Astrocyte (in vitro differentiated cells and primary cell): ENCODE data around the gene IL17B.

Source experiments
- EZH2 ChIP-seq: IDR thresholded peaks from 2 replicates; pipeline ENCODE4 v1.6.1; 2012; ENCODE audit warnings: mild to moderate bottlenecking, low read length, inconsistent platforms; ENCODE audit not compliant: insufficient read depth
- TF ChIP-seq, protein P1 (sequence below): IDR thresholded peaks from 2 replicates; pipeline ENCODE4 v1.5.1; 2011; ENCODE audit warnings: low read depth, mild to moderate bottlenecking, inconsistent platforms, low read length, moderate library complexity; ENCODE audit not compliant: insufficient read depth

DNA sequence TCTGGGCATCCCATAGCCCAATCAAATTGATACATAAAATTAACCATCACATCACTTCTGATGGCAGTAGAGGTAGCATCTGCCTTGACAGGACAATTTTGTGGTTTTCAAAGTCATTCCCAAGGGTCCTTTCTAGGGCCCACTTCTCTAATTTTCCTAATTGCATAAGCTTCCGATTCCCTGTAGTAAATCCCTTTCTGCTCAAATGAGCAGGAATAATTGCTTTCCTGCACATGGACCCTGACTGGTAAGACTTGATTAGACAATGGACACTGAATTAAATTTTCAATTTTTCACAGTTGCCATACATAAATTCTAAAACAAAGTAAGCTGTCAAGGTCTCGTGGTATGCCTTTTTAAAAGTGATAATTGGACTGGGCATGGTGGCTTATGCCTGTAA, 22.0 kb upstream of the IL17B start:
- no peak for TF ChIP-seq EZH2
- TF ChIP-seq, protein P1, sequence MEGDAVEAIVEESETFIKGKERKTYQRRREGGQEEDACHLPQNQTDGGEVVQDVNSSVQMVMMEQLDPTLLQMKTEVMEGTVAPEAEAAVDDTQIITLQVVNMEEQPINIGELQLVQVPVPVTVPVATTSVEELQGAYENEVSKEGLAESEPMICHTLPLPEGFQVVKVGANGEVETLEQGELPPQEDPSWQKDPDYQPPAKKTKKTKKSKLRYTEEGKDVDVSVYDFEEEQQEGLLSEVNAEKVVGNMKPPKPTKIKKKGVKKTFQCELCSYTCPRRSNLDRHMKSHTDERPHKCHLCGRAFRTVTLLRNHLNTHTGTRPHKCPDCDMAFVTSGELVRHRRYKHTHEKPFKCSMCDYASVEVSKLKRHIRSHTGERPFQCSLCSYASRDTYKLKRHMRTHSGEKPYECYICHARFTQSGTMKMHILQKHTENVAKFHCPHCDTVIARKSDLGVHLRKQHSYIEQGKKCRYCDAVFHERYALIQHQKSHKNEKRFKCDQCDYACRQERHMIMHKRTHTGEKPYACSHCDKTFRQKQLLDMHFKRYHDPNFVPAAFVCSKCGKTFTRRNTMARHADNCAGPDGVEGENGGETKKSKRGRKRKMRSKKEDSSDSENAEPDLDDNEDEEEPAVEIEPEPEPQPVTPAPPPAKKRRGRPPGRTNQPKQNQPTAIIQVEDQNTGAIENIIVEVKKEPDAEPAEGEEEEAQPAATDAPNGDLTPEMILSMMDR = no peak
